ENCODE data around the gene FAM98B. TPM values are rescaled to one million over a fixed set of nuclear protein-coding genes. Genes with fewer than 3 reads are reported as not detected.

The FAM98B gene
- total and polyA plus RNA-seq, 2 of the 13 experiments (the other 11 are each of a cell fraction or from before 2014, with no cell fraction given): 3.7 to 4.7 TPM

DNA sequence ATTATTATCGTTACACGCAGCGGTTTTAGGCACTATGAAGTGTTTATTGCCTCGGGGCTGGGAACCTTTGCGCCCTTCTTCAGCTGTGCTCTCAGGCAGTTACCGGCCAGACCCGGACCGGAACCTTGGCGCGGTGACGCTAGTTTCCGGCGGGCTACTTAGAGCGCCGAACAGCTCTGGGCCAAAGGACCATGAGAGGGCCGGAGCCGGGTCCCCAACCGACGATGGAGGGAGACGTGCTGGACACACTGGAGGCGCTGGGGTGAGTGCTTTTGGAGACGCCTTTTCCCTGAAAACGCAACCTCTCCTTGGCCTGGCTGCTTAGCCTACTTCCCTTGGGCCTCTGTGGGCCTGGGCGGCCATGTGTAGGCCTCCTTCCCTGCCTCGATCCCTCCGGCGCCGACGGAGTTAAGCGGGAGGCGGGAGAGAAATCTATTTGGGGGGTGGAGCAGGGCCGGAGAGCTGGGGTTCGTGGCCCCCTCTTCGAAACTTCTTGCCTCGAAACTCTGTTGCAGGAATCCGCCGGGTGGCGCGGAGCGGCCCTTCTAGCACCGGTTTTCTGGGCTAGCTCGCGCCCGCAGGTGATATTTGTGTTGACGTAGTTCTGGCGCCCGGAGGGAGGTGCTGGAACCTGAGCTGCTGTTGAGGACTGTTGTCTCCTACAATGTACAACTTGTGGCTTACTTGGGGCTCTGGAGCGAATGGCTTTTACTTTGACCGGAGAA, at the start of gene FAM98B (continued):
- TF ChIP-seq, protein P1, sequence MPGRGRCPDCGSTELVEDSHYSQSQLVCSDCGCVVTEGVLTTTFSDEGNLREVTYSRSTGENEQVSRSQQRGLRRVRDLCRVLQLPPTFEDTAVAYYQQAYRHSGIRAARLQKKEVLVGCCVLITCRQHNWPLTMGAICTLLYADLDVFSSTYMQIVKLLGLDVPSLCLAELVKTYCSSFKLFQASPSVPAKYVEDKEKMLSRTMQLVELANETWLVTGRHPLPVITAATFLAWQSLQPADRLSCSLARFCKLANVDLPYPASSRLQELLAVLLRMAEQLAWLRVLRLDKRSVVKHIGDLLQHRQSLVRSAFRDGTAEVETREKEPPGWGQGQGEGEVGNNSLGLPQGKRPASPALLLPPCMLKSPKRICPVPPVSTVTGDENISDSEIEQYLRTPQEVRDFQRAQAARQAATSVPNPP (CRISPR knock-in tag; IDR thresholded peaks at IDR 0.05): peak; percentile 69; the same call in 1 of the 2 replicates
- TF ChIP-seq ZNF619 (CRISPR knock-in tag; IDR thresholded peaks at IDR 0.05) (no peak), FOXP1 (IDR thresholded peaks at IDR 0.05) (no peak), FOXP1 (CRISPR knock-in tag; IDR thresholded peaks at IDR 0.05) (peak; percentile 48; the same call in 1 of the 2 replicates), PAX8 (CRISPR knock-in tag; IDR thresholded peaks at IDR 0.05; ENCODE audit: borderline replicate concordance) (no peak), ZNF333 (CRISPR knock-in tag; IDR thresholded peaks at IDR 0.05; ENCODE audit: borderline replicate concordance) (no peak; the same call in 1 of the 2 replicates), GPN1 (CRISPR knock-in tag; IDR thresholded peaks at IDR 0.05; ENCODE audit: borderline replicate concordance) (peak; percentile 77; the same call in 1 of the 2 replicates), RFX3 (CRISPR knock-in tag; IDR thresholded peaks at IDR 0.05) (peak; percentile 19; the same call in 1 of the 2 replicates), ZNF292 (CRISPR knock-in tag; IDR thresholded peaks at IDR 0.05; ENCODE audit: borderline replicate concordance, low read depth) (peak; percentile 76; the same call in 1 of the 2 replicates), EED (CRISPR knock-in tag; IDR thresholded peaks at IDR 0.05) (peak; percentile 83), ZKSCAN8 (CRISPR knock-in tag; IDR thresholded peaks at IDR 0.05; ENCODE audit: borderline replicate concordance) (peak; percentile 71; the same call in 1 of the 2 replicates), ZNF343 (CRISPR knock-in tag; IDR thresholded peaks at IDR 0.05) (peak; percentile 86; the same call in 1 of the 2 replicates), ZNF446 (CRISPR knock-in tag; IDR thresholded peaks at IDR 0.05) (0 out of 2 replicates have a peak, but pooled peaks have one; percentile 45), XBP1 (CRISPR knock-in tag; IDR thresholded peaks at IDR 0.05) (no peak), ATAD3A (CRISPR knock-in tag; IDR thresholded peaks at IDR 0.05) (peak; percentile 76; the same call in 1 of the 2 replicates), RELA (CRISPR knock-in tag; IDR thresholded peaks at IDR 0.05) (no peak), SIN3A (IDR thresholded peaks at IDR 0.05; ENCODE audit: borderline replicate concordance, low read depth, low read length) (no peak)
- TF ChIP-seq, protein P2, sequence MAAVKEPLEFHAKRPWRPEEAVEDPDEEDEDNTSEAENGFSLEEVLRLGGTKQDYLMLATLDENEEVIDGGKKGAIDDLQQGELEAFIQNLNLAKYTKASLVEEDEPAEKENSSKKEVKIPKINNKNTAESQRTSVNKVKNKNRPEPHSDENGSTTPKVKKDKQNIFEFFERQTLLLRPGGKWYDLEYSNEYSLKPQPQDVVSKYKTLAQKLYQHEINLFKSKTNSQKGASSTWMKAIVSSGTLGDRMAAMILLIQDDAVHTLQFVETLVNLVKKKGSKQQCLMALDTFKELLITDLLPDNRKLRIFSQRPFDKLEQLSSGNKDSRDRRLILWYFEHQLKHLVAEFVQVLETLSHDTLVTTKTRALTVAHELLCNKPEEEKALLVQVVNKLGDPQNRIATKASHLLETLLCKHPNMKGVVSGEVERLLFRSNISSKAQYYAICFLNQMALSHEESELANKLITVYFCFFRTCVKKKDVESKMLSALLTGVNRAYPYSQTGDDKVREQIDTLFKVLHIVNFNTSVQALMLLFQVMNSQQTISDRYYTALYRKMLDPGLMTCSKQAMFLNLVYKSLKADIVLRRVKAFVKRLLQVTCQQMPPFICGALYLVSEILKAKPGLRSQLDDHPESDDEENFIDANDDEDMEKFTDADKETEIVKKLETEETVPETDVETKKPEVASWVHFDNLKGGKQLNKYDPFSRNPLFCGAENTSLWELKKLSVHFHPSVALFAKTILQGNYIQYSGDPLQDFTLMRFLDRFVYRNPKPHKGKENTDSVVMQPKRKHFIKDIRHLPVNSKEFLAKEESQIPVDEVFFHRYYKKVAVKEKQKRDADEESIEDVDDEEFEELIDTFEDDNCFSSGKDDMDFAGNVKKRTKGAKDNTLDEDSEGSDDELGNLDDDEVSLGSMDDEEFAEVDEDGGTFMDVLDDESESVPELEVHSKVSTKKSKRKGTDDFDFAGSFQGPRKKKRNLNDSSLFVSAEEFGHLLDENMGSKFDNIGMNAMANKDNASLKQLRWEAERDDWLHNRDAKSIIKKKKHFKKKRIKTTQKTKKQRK (IDR thresholded peaks at IDR 0.05; ENCODE audit: low read length): no peak
- TF ChIP-seq, protein P3, sequence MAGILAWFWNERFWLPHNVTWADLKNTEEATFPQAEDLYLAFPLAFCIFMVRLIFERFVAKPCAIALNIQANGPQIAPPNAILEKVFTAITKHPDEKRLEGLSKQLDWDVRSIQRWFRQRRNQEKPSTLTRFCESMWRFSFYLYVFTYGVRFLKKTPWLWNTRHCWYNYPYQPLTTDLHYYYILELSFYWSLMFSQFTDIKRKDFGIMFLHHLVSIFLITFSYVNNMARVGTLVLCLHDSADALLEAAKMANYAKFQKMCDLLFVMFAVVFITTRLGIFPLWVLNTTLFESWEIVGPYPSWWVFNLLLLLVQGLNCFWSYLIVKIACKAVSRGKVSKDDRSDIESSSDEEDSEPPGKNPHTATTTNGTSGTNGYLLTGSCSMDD (CRISPR knock-in tag; IDR thresholded peaks at IDR 0.05): no peak
- TF ChIP-seq, protein P4, sequence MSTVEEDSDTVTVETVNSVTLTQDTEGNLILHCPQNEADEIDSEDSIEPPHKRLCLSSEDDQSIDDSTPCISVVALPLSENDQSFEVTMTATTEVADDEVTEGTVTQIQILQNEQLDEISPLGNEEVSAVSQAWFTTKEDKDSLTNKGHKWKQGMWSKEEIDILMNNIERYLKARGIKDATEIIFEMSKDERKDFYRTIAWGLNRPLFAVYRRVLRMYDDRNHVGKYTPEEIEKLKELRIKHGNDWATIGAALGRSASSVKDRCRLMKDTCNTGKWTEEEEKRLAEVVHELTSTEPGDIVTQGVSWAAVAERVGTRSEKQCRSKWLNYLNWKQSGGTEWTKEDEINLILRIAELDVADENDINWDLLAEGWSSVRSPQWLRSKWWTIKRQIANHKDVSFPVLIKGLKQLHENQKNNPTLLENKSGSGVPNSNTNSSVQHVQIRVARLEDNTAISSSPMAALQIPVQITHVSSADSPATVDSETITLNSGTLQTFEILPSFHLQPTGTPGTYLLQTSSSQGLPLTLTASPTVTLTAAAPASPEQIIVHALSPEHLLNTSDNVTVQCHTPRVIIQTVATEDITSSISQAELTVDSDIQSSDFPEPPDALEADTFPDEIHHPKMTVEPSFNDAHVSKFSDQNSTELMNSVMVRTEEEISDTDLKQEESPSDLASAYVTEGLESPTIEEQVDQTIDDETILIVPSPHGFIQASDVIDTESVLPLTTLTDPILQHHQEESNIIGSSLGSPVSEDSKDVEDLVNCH (CRISPR knock-in tag; IDR thresholded peaks at IDR 0.05): no peak
- TF ChIP-seq, protein P5, sequence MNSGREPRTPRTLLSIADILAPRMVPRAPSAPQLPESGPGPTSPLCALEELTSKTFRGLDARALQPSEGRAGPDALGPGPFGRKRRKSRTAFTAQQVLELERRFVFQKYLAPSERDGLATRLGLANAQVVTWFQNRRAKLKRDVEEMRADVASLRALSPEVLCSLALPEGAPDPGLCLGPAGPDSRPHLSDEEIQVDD (CRISPR knock-in tag; IDR thresholded peaks at IDR 0.05; ENCODE audit: borderline replicate concordance): no peak
